Measurements from ENCODE around the gene RBM47.
"Not testable (repeated sequence)": the region's sequence is repeated elsewhere in the genome, so short reads cannot be mapped to it uniquely, and the experiment has no call there.

The RBM47 gene

DNA sequence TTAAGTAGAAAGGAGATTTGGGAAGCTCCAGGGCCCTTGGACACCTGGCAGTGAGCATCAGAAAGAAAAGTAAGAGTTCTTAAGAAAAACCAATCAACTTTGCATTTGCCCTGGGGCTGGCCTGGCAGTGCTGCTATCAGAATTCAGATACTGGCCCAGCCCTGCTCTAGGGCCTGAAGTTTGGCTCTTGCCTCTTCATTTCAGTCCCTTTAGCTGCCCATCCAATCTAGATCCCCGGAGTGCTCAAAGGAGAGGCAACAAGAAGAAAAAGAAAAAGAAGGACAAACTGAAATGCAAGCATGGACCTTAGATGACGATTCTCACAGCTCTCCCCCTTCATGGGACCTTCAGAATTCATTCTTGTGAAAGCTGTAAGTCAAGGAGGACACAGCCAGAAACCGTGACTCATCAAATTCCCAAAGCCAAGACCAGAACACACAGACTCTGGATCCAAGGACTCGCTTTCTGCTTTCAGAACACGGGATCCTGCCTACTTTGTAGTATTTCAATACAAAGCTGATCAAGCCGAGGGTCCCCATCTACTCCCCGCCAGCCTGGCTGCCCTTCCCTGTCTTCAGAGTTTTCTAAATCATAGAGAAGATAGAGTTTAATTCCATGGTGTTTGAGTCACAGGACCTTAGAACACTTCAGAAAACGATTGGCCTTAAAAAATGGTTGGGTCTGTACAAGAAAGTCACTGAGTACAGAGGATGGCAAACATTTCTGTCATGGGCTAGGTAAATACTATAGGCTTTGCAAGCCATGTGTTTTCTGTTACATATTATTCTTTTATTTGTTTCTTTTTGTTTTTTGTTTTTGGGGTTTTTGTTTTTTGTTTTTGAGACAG, 103.7 kb downstream of the RBM47 start:
- TF ChIP-seq, protein P1, sequence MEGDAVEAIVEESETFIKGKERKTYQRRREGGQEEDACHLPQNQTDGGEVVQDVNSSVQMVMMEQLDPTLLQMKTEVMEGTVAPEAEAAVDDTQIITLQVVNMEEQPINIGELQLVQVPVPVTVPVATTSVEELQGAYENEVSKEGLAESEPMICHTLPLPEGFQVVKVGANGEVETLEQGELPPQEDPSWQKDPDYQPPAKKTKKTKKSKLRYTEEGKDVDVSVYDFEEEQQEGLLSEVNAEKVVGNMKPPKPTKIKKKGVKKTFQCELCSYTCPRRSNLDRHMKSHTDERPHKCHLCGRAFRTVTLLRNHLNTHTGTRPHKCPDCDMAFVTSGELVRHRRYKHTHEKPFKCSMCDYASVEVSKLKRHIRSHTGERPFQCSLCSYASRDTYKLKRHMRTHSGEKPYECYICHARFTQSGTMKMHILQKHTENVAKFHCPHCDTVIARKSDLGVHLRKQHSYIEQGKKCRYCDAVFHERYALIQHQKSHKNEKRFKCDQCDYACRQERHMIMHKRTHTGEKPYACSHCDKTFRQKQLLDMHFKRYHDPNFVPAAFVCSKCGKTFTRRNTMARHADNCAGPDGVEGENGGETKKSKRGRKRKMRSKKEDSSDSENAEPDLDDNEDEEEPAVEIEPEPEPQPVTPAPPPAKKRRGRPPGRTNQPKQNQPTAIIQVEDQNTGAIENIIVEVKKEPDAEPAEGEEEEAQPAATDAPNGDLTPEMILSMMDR (IDR thresholded peaks at IDR 0.05; ENCODE audit: low read depth, low read length, missing control alignments), result no peak
- H3K4me3 ChIP-seq (ENCODE audit: low read depth, low read length), result no peak overlapping the region
- in situ Hi-C loops (cut with HindIII; ENCODE audit: low sequenced_read_pairs), result no loop called here
- peak; percentile 81 for DNase-seq (ENCODE audit: low read depth)

DNA sequence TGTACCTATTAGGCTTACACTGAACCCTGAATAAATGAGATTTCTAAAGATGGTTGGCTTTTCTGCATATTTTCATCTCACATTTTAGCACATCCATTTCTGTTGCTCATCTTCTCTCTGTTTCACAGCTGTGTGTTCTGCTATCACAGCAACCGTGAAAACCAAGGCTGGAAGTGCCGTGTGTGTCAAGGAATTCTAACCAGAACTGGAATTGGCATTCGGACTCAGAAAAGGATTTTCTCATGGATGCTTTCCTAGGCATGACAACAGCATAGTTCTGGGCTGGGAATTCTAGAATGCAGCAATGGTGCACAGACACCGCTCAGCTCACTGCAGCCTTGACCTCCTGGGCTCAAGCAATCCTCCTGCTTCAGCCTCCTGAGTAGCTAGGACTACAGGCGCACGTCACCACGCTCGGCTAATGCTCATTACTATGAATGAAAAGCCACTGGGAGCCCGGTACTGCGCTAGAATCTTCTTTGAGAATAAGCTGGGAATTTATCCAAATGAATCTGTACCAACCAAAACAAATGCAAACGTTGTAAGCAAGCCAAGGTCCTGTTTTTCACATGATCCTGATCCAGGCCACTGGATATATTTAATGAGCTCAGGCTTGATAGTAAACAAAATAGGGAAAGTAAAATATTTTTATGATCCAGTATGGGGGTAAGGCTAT, 105.2 kb downstream of the RBM47 start:
- in situ Hi-C loops (cut with HindIII; ENCODE audit: low sequenced_read_pairs), result no loop called here
- peak; percentile 61 for DNase-seq (ENCODE audit: low read depth)
- TF ChIP-seq, protein P1 (IDR thresholded peaks at IDR 0.05; ENCODE audit: low read depth, low read length, missing control alignments), result no peak
- H3K4me3 ChIP-seq (ENCODE audit: low read depth, low read length), result no peak overlapping the region

DNA sequence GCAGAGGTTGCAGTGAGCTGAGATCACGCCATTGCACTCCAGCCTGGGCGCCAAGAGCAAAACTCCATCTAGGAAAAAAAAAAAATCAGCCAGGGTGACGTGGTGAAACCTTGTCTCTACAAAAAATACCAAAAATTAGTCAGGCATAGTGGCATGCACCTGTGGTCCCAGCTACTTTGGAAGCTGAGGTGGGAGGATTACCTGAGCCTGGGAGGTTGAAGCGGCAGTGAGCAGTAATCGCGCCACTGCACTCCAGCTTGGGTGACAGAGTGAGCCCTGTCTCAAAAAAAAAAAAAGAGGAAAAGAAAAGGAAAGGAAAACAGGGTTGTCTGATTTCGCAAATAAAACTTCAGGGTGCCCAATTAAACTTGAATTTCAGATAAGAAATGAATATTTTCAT, 106.1 kb downstream of the RBM47 start:
- TF ChIP-seq, protein P1 (IDR thresholded peaks at IDR 0.05; ENCODE audit: low read depth, low read length, missing control alignments), result no peak
- in situ Hi-C loops (cut with HindIII; ENCODE audit: low sequenced_read_pairs), result no loop called here
- DNase-seq (ENCODE audit: low read depth), result no peak
- H3K4me3 ChIP-seq (ENCODE audit: low read depth, low read length), result no peak overlapping the region

DNA sequence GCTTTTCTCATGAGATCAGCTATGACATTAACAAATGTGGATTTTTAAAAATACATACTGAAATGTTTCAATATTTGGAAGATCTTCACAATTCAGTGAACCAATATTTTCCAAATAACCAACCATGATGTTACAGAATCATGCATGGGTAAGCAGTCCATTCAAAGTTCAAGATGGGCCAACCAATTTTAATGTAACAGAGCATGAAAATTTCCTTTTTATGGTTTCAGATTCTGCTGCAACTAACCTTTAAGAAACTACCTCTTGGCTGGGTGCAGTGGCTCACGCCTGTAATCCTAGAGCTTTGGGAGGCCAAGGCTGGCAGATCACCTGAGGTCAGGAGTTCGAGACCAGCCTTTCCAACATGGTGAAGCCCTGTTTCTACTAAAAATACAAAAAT, 107.7 kb downstream of the RBM47 start:
- no peak for DNase-seq (ENCODE audit: low read depth)
- H3K4me3 ChIP-seq (ENCODE audit: low read depth, low read length), result no peak overlapping the region
- in situ Hi-C loops (cut with HindIII; ENCODE audit: low sequenced_read_pairs), result no loop called here
- TF ChIP-seq, protein P1 (IDR thresholded peaks at IDR 0.05; ENCODE audit: low read depth, low read length, missing control alignments), result no peak

DNA sequence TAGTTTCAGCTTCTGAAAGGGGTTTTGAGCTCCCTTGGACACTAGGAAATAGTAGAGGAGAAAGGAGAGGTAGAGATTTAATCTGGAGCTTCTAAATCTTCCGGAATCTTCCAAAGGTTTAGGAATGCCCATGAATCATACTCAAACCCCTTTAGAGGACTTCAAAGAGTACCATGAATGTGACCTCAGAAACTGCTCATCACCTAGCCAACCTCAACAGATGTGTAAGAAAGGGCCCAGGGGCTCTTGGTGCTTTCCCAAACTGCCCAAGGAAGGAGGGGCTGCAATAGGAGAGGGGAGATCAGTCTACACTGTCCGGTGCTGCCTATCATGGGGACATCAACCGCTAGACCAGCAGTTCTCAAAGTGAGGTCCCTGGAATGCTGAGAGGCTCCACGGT, 109.1 kb downstream of the RBM47 start:
- in situ Hi-C loops (cut with HindIII; ENCODE audit: low sequenced_read_pairs), result no loop called here
- H3K4me3 ChIP-seq (ENCODE audit: low read depth, low read length), result no peak overlapping the region
- no peak for DNase-seq (ENCODE audit: low read depth)
- TF ChIP-seq, protein P1 (IDR thresholded peaks at IDR 0.05; ENCODE audit: low read depth, low read length, missing control alignments), result no peak

DNA sequence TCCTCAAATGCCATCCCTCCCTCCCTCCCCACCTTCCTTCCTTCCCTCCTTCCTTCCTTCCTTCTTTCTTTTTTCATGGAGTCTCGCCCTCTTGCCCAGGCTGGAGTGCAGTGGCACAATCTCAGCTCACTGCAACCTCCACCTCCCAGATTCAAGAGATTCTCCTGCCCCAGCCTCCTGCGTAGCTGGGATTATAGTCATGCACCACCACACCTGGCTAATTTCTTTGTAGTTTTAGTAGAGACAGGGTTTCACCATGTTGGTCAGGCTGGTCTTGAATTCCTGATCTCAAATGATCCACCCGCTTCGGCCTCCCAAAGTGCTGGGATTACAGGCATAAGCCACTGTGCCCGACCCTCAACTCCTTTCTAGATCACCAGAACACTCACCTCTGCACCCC, 112.6 kb downstream of the RBM47 start:
- in situ Hi-C loops (cut with HindIII; ENCODE audit: low sequenced_read_pairs), result not testable (repeated sequence)

DNA sequence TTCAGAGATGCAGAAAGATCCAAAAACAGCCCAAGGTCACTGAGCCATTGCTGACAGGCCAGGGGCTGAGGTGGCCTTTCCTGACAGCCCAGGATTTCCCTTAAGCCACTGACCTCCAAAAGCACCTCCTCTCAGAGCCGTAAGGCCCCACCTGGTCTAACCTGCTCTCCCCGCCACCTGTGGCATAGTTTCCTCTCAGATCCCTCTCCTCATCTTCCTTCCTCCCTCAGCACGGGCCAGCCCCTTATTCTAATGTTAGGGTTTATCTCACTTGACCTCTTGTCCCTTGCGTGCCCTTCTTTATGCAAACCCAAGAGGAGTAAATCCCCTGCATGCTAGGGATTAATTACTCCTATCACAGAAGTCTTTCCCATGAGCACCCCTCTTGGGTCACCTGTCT, 113.0 kb downstream of the RBM47 start:
- no peak for DNase-seq (ENCODE audit: low read depth)
- in situ Hi-C loops (cut with HindIII; ENCODE audit: low sequenced_read_pairs), result no loop called here
- H3K4me3 ChIP-seq (ENCODE audit: low read depth, low read length), result no peak overlapping the region
- TF ChIP-seq, protein P1 (IDR thresholded peaks at IDR 0.05; ENCODE audit: low read depth, low read length, missing control alignments), result no peak

More for the DNA sequence above, 112.6 kb downstream of the RBM47 start:
- DNase-seq (ENCODE audit: low read depth); H3K4me3 ChIP-seq (ENCODE audit: low read depth, low read length): not testable (repeated sequence)

Measured in astrocyte of the cerebellum (primary cell).